Activated CD4-positive, alpha-beta T cell treated with anti-CD3 and anti-CD28 coated beads, Interleukin-2, amount 10 ng/mL, durations not matched to agents 7 days and 5 days (primary cell): ENCODE data around the gene CEP97. TPM values are rescaled to one million over a fixed set of nuclear protein-coding genes. Genes with fewer than 3 reads are reported as not detected.

Experiments used
- CTCF ChIA-PET: fragments of 350-600 bp; sonication (Branson Sonifier 250); formaldehyde crosslinking; loops from one replicate; lab custom pipeline; 2021; ENCODE audit warnings: antibody characterized with exemption; lab: Charles Lee
- POLR2A ChIA-PET: fragments of 350-600 bp; sonication (Branson Sonifier 250); formaldehyde crosslinking; loops from one replicate; lab custom pipeline; 2021; ENCODE audit warnings: antibody characterized with exemption; lab: Charles Lee
- DNase-seq: peaks from one replicate; pipeline ENCODE4 v3.0.0-alpha.2; 2020
- H3K27ac Mint-ChIP-seq: one replicate; pipeline ENCODE4 v1.8.0; 2021; ENCODE audit warnings: mild to moderate bottlenecking, moderate library complexity, mixed read lengths
- H3K27me3 Mint-ChIP-seq: one replicate; pipeline ENCODE4 v1.8.0; 2021; ENCODE audit warnings: mixed read lengths
- H3K36me3 Mint-ChIP-seq: one replicate; pipeline ENCODE4 v1.8.0; 2021; ENCODE audit warnings: low read depth, mixed read lengths
- H3K4me1 Mint-ChIP-seq: one replicate; pipeline ENCODE4 v1.8.0; 2021; ENCODE audit warnings: mixed read lengths
- H3K4me3 Mint-ChIP-seq: one replicate; pipeline ENCODE4 v1.8.0; 2021; ENCODE audit warnings: mild to moderate bottlenecking, moderate library complexity, mixed read lengths
- H3K9me3 Mint-ChIP-seq: one replicate; pipeline ENCODE4 v1.8.0; 2021; ENCODE audit warnings: mixed read lengths
- total RNA-seq, 2 experiments: library from RNA; stranded (reverse); gene quantifications; one replicate each; pipeline ENCODE4 v1.2.3, GENCODE V29; 2021

The CEP97 gene
- total RNA-seq, 2 experiments from 2014 or later = 23.7 to 24.5 TPM

DNA sequence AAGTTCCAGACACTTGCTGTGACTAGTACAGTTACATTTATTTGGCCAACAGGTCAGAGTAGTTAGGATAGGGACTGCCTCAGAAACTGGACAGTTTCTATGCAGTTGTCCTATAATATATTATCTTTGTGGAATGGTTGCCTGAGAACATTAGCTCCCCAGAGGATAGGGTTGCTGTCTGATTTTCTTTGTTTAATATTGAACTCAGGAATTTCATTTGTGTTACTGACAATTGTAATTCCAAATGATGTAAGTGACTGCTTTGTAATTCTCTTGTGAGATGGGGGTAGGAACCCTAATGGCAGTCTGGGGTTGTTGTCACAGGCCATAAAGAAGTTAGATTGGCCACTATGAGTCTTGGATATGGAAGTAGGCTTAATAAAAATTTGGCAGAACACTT is 56.8 kb downstream of the CEP97 start:
- ChIA-PET CTCF (no interaction called here), POLR2A (no interaction called here)
- Mint-ChIP-seq H3K36me3 (peaks cover 34% of the 10 kb centered on the region), H3K4me3 (peak overlapping the region; percentile 24), H3K27ac (no peak overlapping the region), H3K9me3 (no peaks in the 10 kb centered on the region), H3K4me1 (peaks cover 67% of the 10 kb centered on the region), H3K27me3 (no peaks in the 10 kb centered on the region)
- no peak for DNase-seq

DNA sequence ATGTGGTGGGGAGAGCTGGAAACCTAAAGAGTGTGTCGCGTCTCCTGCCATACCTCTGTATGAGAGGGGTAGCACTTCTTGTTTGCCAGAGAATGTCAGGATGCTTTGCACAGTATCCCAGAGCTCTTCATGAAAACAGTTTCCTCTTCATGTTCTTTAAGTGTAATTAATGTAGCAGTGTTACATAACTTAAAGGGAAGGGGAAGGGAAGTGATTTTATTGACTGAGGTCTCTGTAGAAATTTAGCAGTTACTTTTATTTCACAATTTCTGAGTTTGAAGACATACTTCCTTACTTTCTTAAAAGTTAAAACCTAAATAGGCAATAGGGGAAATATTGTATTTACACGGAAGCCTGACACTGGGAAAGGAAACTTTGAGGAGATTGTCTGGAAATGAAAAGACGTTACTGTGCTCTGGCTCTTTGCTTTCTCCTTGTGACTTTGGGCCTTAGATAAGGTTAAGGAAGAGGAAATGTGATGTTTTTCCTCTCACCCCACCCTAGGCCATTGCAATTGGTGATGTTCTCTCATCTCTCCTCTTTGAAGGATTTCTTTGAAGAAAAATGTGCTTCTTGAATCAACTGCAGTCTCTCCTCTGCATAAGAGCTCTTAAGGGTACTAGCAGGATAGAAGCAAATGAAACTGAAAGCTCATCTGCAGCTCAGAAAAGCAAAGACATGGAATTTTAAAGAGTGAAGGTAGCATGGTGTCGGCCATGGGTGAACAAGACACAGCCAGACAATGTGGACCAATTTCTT is 60.6 kb downstream of the CEP97 start:
- H3K9me3 Mint-ChIP-seq = no peaks in the 10 kb centered on the region
- peak; percentile 22 for DNase-seq
- peak overlapping the region; percentile 68 for H3K4me3 Mint-ChIP-seq
- no peaks in the 10 kb centered on the region for H3K27me3 Mint-ChIP-seq
- H3K36me3 Mint-ChIP-seq = peaks cover 69% of the 10 kb centered on the region
- ChIA-PET POLR2A (no interaction called here), CTCF (interaction anchor here (0.5 to 3.2 kb wide), 5 partner anchors 13 to 923 kb away, joined by 3 to 12 read pairs (median 3); no protein-coding TSS in a partner anchor)
- H3K27ac Mint-ChIP-seq = peak overlapping the region; percentile 91
- H3K4me1 Mint-ChIP-seq = peaks cover 66% of the 10 kb centered on the region

- Mint-ChIP-seq H3K9me3 (peaks cover 14% of the 10 kb centered on the region), H3K27ac (no peak overlapping the region), H3K4me1 (peaks cover 41% of the 10 kb centered on the region), H3K27me3 (no peaks in the 10 kb centered on the region), H3K36me3 (peaks cover 90% of the 10 kb centered on the region), H3K4me3 (no peak overlapping the region)
- ChIA-PET CTCF (no interaction called here), POLR2A (no interaction called here)
- no peak for DNase-seq
These were observed 67.4 kb downstream of the CEP97 start for GRCh38 chr3:101791778-101792177.

DNA sequence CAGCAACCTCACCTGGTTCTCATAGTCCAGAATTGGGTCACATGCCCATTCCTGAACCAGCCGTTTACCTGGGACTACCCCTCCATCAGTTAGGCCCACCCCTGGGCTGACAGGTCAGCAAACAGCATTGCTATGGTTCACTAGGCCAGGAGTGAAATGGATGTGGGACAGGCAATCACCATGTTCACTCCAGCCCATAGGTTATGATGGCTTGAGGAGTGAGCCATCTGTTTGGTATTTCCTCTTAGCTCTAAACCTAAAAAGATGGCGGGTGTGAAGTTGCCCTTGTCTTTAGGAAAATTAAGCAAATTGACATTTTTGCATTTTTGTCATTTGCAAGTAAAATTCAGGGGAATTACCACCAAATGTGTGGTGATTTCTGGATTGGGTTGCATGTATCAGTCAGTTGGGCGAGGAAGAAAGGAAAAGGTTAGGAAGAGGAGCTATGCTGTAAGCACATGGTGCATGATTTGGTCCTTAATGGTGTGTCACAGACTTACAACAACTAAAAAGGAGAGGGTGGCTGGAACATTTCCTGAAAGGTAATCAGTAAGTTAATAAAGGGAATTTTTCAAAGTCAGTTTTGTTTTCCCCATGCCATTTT is 71.8 kb downstream of the CEP97 start:
- peaks cover 14% of the 10 kb centered on the region for H3K9me3 Mint-ChIP-seq
- CTCF ChIA-PET = interaction anchor here (0.6 kb wide), 2 partner anchors 28 to 438 kb away, joined by 3 to 4 read pairs; no protein-coding TSS in a partner anchor
- DNase-seq = no peak
- peaks cover 73% of the 10 kb centered on the region for H3K36me3 Mint-ChIP-seq
- no peak overlapping the region for H3K27ac Mint-ChIP-seq
- no peak overlapping the region for H3K4me3 Mint-ChIP-seq
- no peaks in the 10 kb centered on the region for H3K27me3 Mint-ChIP-seq
- POLR2A ChIA-PET = interaction anchor here (1.2 kb wide), 1 partner anchor 110 kb away, joined by 3 read pairs; the partner anchor contains the start of gene RPL24
- peaks cover 29% of the 10 kb centered on the region for H3K4me1 Mint-ChIP-seq

- POLR2A ChIA-PET = no interaction called here
- no peak for DNase-seq
- no peak overlapping the region for H3K27ac Mint-ChIP-seq
These were observed 76.8 kb downstream of the CEP97 start for GRCh38 chr3:101801174-101801573.

DNA sequence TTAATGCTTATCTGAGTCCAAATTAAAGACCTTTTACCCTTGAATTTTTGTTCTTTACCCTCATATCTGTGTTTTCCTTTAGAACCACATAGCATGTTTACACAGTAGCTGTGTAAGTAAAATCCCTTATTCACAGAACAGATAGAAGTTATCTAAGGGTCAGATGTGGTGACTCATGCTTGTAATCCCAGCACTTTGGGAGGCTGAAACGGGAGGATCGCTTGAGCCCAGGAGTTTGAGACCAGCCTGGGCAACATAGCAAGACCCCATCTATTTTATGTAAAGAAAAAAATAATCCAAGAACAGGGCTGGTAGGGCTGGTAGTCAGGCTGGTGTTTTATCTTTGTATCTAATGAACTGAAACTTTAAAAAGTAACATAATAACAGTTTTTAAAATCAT is 77.8 kb downstream of the CEP97 start:
- ChIA-PET POLR2A (no interaction called here), CTCF (interaction anchor here (0.6 to 2.5 kb wide), 12 partner anchors 8 to 428 kb away, joined by 4 to 12 read pairs (median 6); no protein-coding TSS in a partner anchor)
- Mint-ChIP-seq H3K4me1 (peaks cover 11% of the 10 kb centered on the region), H3K4me3 (no peak overlapping the region), H3K9me3 (no peaks in the 10 kb centered on the region), H3K27me3 (no peaks in the 10 kb centered on the region), H3K36me3 (peaks cover 41% of the 10 kb centered on the region), H3K27ac (no peak overlapping the region)
- no peak for DNase-seq

More at GRCh38 chr3:101801174-101801573, 76.8 kb downstream of the CEP97 start:
- Mint-ChIP-seq H3K27me3 (no peaks in the 10 kb centered on the region), H3K4me1 (peaks cover 21% of the 10 kb centered on the region), H3K4me3 (no peak overlapping the region), H3K36me3 (peaks cover 51% of the 10 kb centered on the region), H3K9me3 (no peaks in the 10 kb centered on the region)
- CTCF ChIA-PET = interaction anchor here (0.6 to 1.3 kb wide), 2 partner anchors 36 to 428 kb away, joined by 4 to 5 read pairs; no protein-coding TSS in a partner anchor

DNA sequence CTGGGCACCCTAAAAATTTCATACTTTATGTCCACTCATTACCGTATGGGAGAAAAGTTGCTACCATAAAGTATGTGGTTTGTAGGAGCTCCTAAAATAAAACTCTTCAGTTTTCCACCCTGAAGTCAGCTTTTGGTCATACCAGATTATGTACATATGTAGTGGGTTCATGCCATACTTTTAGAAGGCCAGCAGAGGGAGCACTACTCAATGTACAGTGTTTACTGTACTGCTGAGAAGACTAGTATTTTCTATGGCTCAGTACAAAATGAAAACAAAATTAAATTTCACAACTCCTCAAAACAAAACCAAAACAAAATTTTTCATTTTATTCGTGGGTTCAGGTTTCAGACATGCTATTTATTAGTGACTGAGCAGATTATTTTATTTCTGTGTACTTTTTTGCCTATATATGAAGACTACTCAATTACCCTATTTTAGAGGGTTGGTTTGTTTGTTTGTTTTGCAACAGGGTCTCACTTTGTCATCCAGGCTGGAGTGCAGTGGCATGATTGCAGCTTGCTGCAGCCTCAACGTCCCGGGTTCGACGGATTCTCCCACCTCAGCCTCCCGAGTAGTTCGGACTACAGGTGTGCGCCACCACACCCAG is 78.9 kb downstream of the CEP97 start:
- POLR2A ChIA-PET = no interaction called here
- Mint-ChIP-seq H3K4me1 (peaks cover 18% of the 10 kb centered on the region), H3K27me3 (no peaks in the 10 kb centered on the region), H3K9me3 (no peaks in the 10 kb centered on the region), H3K27ac (peak overlapping the region; percentile 66), H3K36me3 (peaks cover 36% of the 10 kb centered on the region), H3K4me3 (no peak overlapping the region)
- CTCF ChIA-PET = interaction anchor here (0.6 to 2.5 kb wide), 15 partner anchors 9 to 514 kb away, joined by 3 to 12 read pairs (median 6); no protein-coding TSS in a partner anchor
- peak; percentile 83 for DNase-seq

DNA sequence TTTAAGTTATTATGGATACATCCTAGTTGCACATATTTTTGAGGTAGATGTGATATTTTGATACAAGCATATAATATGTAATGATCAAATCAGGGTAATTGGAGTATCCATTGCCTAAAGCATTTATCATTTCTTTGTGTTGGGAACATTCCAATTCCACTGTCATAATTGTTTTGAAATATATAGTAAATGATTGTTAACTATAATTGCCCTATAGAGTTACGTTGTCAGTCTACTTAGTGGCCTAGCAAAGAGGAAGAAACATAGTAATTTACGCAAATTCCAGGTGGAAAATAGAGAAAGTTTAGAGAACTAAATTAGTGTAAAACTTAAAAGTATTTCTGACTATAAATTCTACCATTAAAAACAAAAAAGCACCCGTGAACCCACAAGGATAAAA is 79.5 kb downstream of the CEP97 start:
- Mint-ChIP-seq H3K27me3 (no peaks in the 10 kb centered on the region), H3K36me3 (peaks cover 36% of the 10 kb centered on the region), H3K9me3 (no peaks in the 10 kb centered on the region), H3K4me1 (peaks cover 23% of the 10 kb centered on the region), H3K4me3 (no peak overlapping the region), H3K27ac (peak overlapping the region; percentile 66)
- CTCF ChIA-PET = interaction anchor here (1.4 to 2.5 kb wide), 5 partner anchors 17 to 426 kb away, joined by 4 to 12 read pairs (median 11); no protein-coding TSS in a partner anchor
- no peak for DNase-seq
- POLR2A ChIA-PET = no interaction called here

- ChIA-PET CTCF (interaction anchor here (0.9 to 2.3 kb wide), 2 partner anchors 419 to 423 kb away, joined by 3 to 11 read pairs; no protein-coding TSS in a partner anchor), POLR2A (no interaction called here)
- H3K27me3 Mint-ChIP-seq = no peaks in the 10 kb centered on the region
- no peak for DNase-seq
- peaks cover 46% of the 10 kb centered on the region for H3K4me1 Mint-ChIP-seq
- peaks cover 34% of the 10 kb centered on the region for H3K36me3 Mint-ChIP-seq
- H3K4me3 Mint-ChIP-seq = no peak overlapping the region
- H3K27ac Mint-ChIP-seq = no peak overlapping the region
- H3K9me3 Mint-ChIP-seq = no peaks in the 10 kb centered on the region
These were observed 82.1 kb downstream of the CEP97 start for GRCh38 chr3:101806491-101806890.

DNA sequence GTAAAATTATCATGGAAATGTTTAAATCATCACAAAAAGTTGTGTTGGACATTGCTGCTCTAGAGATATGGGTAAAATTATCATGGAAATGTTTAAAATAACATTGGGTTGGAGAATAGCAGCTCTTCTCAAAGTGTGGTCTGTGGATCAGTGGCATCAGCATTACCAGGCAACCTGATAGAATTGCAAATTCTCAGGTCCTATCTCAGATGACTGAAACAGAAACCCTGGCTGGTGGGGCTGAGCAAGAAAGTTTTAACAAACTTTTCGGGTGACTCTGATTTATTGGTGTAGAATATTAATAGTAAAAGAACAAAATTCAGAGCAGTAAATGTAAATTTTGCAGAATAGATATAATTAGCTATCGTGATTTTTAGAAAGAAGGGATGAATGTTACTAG is 83.5 kb downstream of the CEP97 start:
- no peaks in the 10 kb centered on the region for H3K9me3 Mint-ChIP-seq
- H3K27me3 Mint-ChIP-seq = no peaks in the 10 kb centered on the region
- peaks cover 31% of the 10 kb centered on the region for H3K36me3 Mint-ChIP-seq
- H3K27ac Mint-ChIP-seq = no peak overlapping the region
- ChIA-PET POLR2A (no interaction called here), CTCF (interaction anchor here (0.6 to 1.4 kb wide), 5 partner anchors 17 to 421 kb away, joined by 3 to 4 read pairs (median 3); no protein-coding TSS in a partner anchor)
- no peak for DNase-seq
- no peak overlapping the region for H3K4me3 Mint-ChIP-seq
- H3K4me1 Mint-ChIP-seq = peaks cover 50% of the 10 kb centered on the region

DNA sequence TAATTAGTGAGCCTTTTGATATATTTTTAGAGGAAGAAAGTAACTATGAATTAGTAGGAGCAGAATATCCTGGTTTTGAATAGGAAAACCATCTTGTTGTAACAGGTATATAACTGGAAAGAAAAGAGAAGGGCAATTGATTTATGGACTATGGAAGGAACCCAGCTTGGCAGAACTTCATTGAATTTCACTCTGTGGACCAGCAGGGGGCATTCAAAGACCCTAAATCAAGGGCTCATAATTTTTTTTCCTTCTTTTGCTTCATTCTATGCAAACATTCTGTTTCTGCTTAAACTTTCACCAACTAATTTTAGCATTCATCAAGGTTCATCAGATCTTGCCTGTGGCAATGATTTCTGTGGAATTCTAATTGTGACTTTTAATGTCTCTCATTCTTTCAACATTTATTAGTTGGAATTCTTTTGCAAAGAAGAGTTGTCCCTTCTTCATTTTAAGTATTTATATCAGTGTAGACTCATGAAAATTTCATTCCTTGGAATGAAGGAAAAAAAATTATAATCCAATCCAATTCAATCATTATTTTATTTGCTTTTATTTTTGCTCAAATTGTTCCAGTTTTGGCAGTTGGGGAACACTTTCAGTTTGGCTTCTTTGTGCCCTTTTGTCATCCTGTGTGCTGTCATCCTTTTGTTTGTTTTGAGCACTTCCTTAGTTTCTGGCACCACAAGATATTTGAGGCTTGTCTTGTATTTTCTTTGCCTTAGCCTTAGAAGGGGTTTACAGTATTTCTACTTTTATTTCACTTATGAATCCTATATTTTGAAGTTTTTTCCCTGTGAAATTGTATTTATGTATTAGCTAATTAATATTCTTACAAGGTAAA is 85.0 kb downstream of the CEP97 start:
- POLR2A ChIA-PET = no interaction called here
- H3K27me3 Mint-ChIP-seq = no peaks in the 10 kb centered on the region
- no peaks in the 10 kb centered on the region for H3K9me3 Mint-ChIP-seq
- DNase-seq = peak; percentile 47
- CTCF ChIA-PET = interaction anchor here (0.7 to 1.5 kb wide), 5 partner anchors 16 to 452 kb away, joined by 3 to 5 read pairs (median 4); no protein-coding TSS in a partner anchor
- peaks cover 22% of the 10 kb centered on the region for H3K36me3 Mint-ChIP-seq
- peaks cover 51% of the 10 kb centered on the region for H3K4me1 Mint-ChIP-seq
- peak overlapping the region; percentile 22 for H3K27ac Mint-ChIP-seq
- H3K4me3 Mint-ChIP-seq = no peak overlapping the region

GRCh38 chr3:101810022-101810418 is 85.6 kb downstream of the CEP97 start:
- no peak overlapping the region for H3K4me3 Mint-ChIP-seq
- H3K4me1 Mint-ChIP-seq = peaks cover 49% of the 10 kb centered on the region
- DNase-seq = no peak
- no peaks in the 10 kb centered on the region for H3K9me3 Mint-ChIP-seq
- peaks cover 18% of the 10 kb centered on the region for H3K36me3 Mint-ChIP-seq
- no peak overlapping the region for H3K27ac Mint-ChIP-seq
- ChIA-PET CTCF (interaction anchor here (0.8 to 1.5 kb wide), 3 partner anchors 413 to 452 kb away, joined by 3 to 5 read pairs (median 3); no protein-coding TSS in a partner anchor), POLR2A (no interaction called here)
- no peaks in the 10 kb centered on the region for H3K27me3 Mint-ChIP-seq
